Lung (tissue), 13 donors: ENCODE measurements around the gene FAM32A. TPM values are rescaled to one million over a fixed set of nuclear protein-coding genes. Genes with fewer than 3 reads are reported as not detected.

ENCODE experiments used
- ATAC-seq: fragments of 200-7000 bp; cut with Tn5 transposase; one replicate; pipeline ENCODE4 v1.9.1; 2020; ENCODE audit warnings: moderate number of reproducible peaks; ENCODE audit not compliant: insufficient read depth, low FRiP score
- DNase-seq, 3 donors: peaks; one replicate each; pipeline ENCODE4 v3.0.0-alpha.2; 2013 to 2017
- H3K27ac ChIP-seq, 2 donors: one replicate each; pipeline ENCODE4 v1.5.1; 2013; ENCODE audit warnings: mild to moderate bottlenecking in 2 of 2, moderate library complexity in 2 of 2, control low read depth in 1 of 2, inconsistent platforms in 1 of 2, low read depth in 1 of 2, low read length in 1 of 2
- H3K27me3 ChIP-seq, 3 donors: one replicate each; pipeline ENCODE4 v1.5.1; 2013; ENCODE audit warnings: low read length in 2 of 3; ENCODE audit not compliant: control insufficient read depth in 3 of 3, insufficient read depth in 3 of 3
- H3K36me3 ChIP-seq, 4 donors: one replicate each; pipeline ENCODE4 v1.5.1; 2013; ENCODE audit warnings: low read length in 4 of 4, mild to moderate bottlenecking in 1 of 4, moderate library complexity in 1 of 4; ENCODE audit not compliant: control insufficient read depth in 4 of 4, insufficient read depth in 4 of 4
- H3K4me1 ChIP-seq, 5 donors: one replicate each; pipeline ENCODE4 v1.5.1; 2013; ENCODE audit warnings: low read length in 5 of 5, mild to moderate bottlenecking in 2 of 5, moderate library complexity in 1 of 5; ENCODE audit not compliant: control insufficient read depth in 5 of 5, insufficient read depth in 5 of 5
- H3K4me3 ChIP-seq: one replicate; pipeline ENCODE4 v1.5.1; 2013; ENCODE audit warnings: mild to moderate bottlenecking, control low read depth, moderate library complexity
- H3K9ac ChIP-seq, 2 donors: one replicate each; pipeline ENCODE4 v1.5.1; 2013; ENCODE audit warnings: low read length in 2 of 2, control low read depth in 1 of 2; ENCODE audit not compliant: insufficient read depth in 1 of 2
- H3K9me3 ChIP-seq, 4 donors: one replicate each; pipeline ENCODE4 v1.5.1; 2013; ENCODE audit warnings: low read length in 3 of 4, mild to moderate bottlenecking in 1 of 4, moderate library complexity in 1 of 4; ENCODE audit not compliant: control insufficient read depth in 4 of 4, insufficient read depth in 3 of 4
- WGBS, 2 donors: extraction: QIAGEN DNeasy Blood & Tissue Kit; methylation state at CpG; one replicate each; pipeline ENCODE4 v1.1.7; 2013; 5-methylcytosine and 5-hydroxymethylcytosine counted together
- polyA plus RNA-seq, 2 donors: library from polyadenylated mRNA; stranded (reverse); fragments of 200-250 nt; gene quantifications; one replicate each; pipeline ENCODE4 v1.2.1, GENCODE V29; 2013
- small RNA-seq: library from RNA; depleted of rRNA; stranded (forward); fragments of <200 nt; gene quantifications from one replicate; pipeline ENCODE3, GENCODE V24; 2014; ENCODE audit warnings: low replicate concordance
- total RNA-seq, 2 donors: library from RNA; depleted of rRNA in 1 of 2; stranded (reverse); fragments of >200 nt in 1 of 2; gene quantifications; one replicate each; pipeline ENCODE4 v1.2.1, GENCODE V29; 2014 to 2021
- TF ChIP-seq, protein P1 (sequence below): IDR thresholded peaks from 2 replicates; pipeline ENCODE4 v1.5.1; 2012; ENCODE audit warnings: mild to moderate bottlenecking; ENCODE audit errors: control extremely low read depth, extremely low read depth
- donor health status: control.
- donor health status: control.
- donor health status: Bipolar disorder and iron deficiency.
- donor health status: healthy.
- donor health status: DM: yes; HTN: yes; CAD: no.

The FAM32A gene
- total and polyA plus RNA-seq, 4 donors, result 53.5 to 81.7 (median 68.8) TPM

DNA sequence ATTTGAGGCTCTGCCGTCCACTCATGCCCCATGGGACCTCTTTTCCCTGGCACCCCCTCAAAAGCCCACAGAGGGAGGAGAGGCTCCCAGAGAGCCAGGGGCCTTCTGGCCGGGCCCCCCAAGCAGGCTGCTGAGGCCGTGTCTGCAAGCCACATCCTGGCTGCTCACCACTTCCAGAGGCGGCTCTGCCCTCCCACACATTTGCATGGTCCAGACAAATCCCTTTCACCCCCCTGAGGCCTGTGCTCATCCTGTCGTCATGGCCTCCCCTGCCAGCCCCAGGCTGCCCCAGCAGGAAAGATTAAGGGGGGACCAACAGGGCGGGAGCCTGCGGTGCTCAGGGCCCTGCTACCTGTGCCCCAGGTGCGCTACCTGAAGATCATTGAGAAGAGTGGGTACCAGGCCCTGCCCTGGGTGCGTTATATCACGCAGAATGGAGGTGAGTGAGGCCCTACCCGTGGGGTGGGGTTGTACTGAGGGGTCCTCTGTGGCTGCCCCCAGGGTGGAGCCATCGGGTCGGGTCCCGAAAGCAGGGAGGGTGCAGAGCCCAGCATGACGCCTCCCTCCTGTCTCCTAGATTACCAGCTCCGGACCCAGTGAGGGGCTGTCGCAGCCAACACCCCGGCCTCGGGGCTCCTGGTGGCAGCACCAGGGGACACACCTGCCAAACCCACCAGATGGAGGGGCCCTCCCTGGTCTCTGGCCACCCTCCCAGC lies 48.8 kb downstream of the FAM32A start:
- 89 to 90% methylated on average over 16 to 19 of the region's 19 CpGs for WGBS, 2 donors
- H3K9me3 ChIP-seq, result no peaks in the 10 kb centered on the region
- no peaks in the 10 kb centered on the region for H3K27me3 ChIP-seq
- ATAC-seq, result no peak
- H3K36me3 ChIP-seq, result peaks cover 4 to 51% (median 21%) of the 10 kb centered on the region in 4 donors
- TF ChIP-seq, protein P1, sequence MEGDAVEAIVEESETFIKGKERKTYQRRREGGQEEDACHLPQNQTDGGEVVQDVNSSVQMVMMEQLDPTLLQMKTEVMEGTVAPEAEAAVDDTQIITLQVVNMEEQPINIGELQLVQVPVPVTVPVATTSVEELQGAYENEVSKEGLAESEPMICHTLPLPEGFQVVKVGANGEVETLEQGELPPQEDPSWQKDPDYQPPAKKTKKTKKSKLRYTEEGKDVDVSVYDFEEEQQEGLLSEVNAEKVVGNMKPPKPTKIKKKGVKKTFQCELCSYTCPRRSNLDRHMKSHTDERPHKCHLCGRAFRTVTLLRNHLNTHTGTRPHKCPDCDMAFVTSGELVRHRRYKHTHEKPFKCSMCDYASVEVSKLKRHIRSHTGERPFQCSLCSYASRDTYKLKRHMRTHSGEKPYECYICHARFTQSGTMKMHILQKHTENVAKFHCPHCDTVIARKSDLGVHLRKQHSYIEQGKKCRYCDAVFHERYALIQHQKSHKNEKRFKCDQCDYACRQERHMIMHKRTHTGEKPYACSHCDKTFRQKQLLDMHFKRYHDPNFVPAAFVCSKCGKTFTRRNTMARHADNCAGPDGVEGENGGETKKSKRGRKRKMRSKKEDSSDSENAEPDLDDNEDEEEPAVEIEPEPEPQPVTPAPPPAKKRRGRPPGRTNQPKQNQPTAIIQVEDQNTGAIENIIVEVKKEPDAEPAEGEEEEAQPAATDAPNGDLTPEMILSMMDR, result no peak
- no peak overlapping the region for H3K4me3 ChIP-seq
- H3K27ac ChIP-seq, result no peak overlapping the region
- H3K9ac ChIP-seq, result no peak overlapping the region
- no peaks in the 10 kb centered on the region for H3K4me1 ChIP-seq
- DNase-seq, result no peak

DNA sequence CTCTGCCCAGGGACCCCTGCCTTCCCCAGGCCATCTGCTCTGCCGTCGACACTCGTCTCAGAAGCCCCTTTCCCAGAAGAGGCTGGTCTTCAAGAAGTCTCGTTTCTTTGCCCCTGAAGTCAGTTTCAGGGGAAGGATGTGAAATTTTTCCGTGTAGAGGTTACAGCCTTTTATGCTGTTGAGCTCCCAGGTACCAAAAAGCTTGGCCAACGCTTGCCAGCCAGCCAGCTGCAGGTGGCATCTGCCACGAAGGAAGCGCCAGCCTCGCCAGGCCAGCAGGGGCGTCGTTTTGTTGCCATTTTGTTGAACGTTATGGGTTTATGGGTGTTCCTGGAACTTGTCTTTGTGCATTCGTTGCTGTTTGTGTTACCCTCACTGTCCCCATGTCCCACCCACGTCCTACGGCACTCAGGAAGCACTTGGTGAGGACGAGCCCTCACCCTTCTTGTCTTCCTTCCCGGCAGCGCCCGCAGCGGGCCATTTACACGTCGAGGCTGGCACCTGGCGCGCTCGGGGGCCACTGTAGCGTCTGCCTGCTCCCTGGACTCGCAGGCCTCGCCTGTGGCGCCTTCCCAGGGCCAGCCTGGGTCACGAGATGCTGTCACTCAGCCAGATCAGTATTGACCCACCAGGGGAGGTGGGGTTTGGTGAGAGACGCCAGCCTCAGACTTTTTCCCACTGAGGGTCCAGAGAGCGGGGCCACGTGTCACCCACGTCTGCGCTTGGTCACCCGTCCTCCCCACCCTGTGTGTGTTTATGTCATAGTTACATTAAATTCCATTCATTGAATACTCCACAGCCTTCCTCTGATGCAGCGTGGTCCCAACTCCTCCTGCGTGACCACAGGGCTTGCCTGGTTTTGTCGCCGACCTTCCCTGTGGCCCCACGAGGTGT lies 49.6 kb downstream of the FAM32A start:
- WGBS, 2 donors, result 87 to 89% methylated on average over 41 of the region's 41 CpGs
- Histone ChIP-seq H3K9ac (no peak overlapping the region), H3K4me1 (no peaks in the 10 kb centered on the region), H3K4me3 (no peak overlapping the region), H3K9me3 (no peaks in the 10 kb centered on the region), H3K36me3 (peaks cover 2 to 43% (median 17%) of the 10 kb centered on the region in 4 donors), H3K27me3 (no peaks in the 10 kb centered on the region), H3K27ac (no peak overlapping the region)
- TF ChIP-seq, protein P1, result no peak
- no peak for DNase-seq
- ATAC-seq, result no peak

- Histone ChIP-seq H3K4me3 (no peak overlapping the region), H3K36me3 (peaks cover 0 to 43% (median 14%) of the 10 kb centered on the region in 4 donors), H3K9me3 (no peaks in the 10 kb centered on the region), H3K4me1 (no peaks in the 10 kb centered on the region), H3K9ac (no peak overlapping the region), H3K27me3 (no peaks in the 10 kb centered on the region), H3K27ac (no peak overlapping the region)
- DNase-seq, result no peak
- WGBS, 2 donors, result 77 to 87% methylated on average over 21 of the region's 21 CpGs
- TF ChIP-seq, protein P1, result no peak
- ATAC-seq, result no peak
Measured at GRCh38 chr19:16235811-16236652, 50.8 kb downstream of the FAM32A start.

Small RNA genes within 50 kb of the gene (small RNA-seq; reads per million reads assigned to genes)
- not detected for gene RF00017

Other genes starting within 250 kb of the FAM32A start
- gene OR10H4, start 236.4 kb upstream of the FAM32A start, total RNA-seq, result not detected
- not detected for gene OR10H4, start 236.4 kb upstream of the FAM32A start, polyA plus RNA-seq
- gene TPM4, start 108.9 kb upstream of the FAM32A start, total RNA-seq, result 100 to 1,000 TPM; 382 to 385 TPM
- gene TPM4, start 108.9 kb upstream of the FAM32A start, polyA plus RNA-seq, result 100 to 1,000 TPM; 274 to 438 TPM
- gene RAB8A, start 73.5 kb upstream of the FAM32A start, total RNA-seq, result 10 to 100 TPM; 69.3 to 71.4 TPM
- 10 to 100 TPM; 32.2 to 51.4 TPM for gene RAB8A, start 73.5 kb upstream of the FAM32A start, polyA plus RNA-seq
- gene HSH2D, start 41.7 kb upstream of the FAM32A start, total RNA-seq, result 1 to 10 TPM; 5.5 to 6.1 TPM
- 1 to 10 TPM; 6.6 to 9.3 TPM for gene HSH2D, start 41.7 kb upstream of the FAM32A start, polyA plus RNA-seq
- gene CIB3, start 11.9 kb upstream of the FAM32A start, total RNA-seq, result not detected
- gene CIB3, start 11.9 kb upstream of the FAM32A start, polyA plus RNA-seq, result under 1 TPM in 1 of 2 donors, not detected in 1; 0.07 TPM
- 10 to 100 TPM; 38.5 to 85.7 TPM for gene AP1M1, start 12.5 kb downstream of the FAM32A start, total RNA-seq
- 10 to 100 TPM; 31.2 to 70.0 TPM for gene AP1M1, start 12.5 kb downstream of the FAM32A start, polyA plus RNA-seq
- gene KLF2, start 139.4 kb downstream of the FAM32A start, total RNA-seq, result 100 to 1,000 TPM in 1 of 2 donors, 10 to 100 TPM in 1; 32.5 to 104 TPM
- gene KLF2, start 139.4 kb downstream of the FAM32A start, polyA plus RNA-seq, result 100 to 1,000 TPM in 1 of 2 donors, 1 to 10 TPM in 1; 7.7 to 121 TPM